ENCODE results near the gene PRKAR2B. TPM values are rescaled to one million over a fixed set of nuclear protein-coding genes. Genes with fewer than 3 reads are reported as not detected.

The PRKAR2B gene
- total and polyA plus RNA-seq, 2 donors (not counting 1 experiment from before 2014, with no cell fraction given) = 0.07 to 0.81 TPM

GRCh38 chr7:107032720-107033438, 11.6 kb upstream of the PRKAR2B start:
- no peak overlapping the region for H3K4me2 ChIP-seq (replicated peaks; ENCODE audit: low read depth, low read length, poor library complexity, severe bottlenecking)
- WGBS (ENCODE audit: insufficient coverage) = 97% methylated on average over 6 of the region's 8 CpGs
- H4K20me1 ChIP-seq (ENCODE audit: control insufficient read depth, insufficient read depth, low read length, poor library complexity, severe bottlenecking) = no peaks in the 10 kb centered on the region
- CTCF ChIA-PET = interaction anchor here (0.6 to 0.8 kb wide), 2 partner anchors 30 to 826 kb away, joined by 3 to 4 read pairs; no protein-coding TSS in a partner anchor
- H3K4me1 Mint-ChIP-seq = peaks cover 2% of the 10 kb centered on the region
- ATAC-seq (ENCODE audit: low read depth) = no peak
- H3K9me3 ChIP-seq (ENCODE audit: control extremely low read depth in 1 of 3, control insufficient read depth in 2 of 3, insufficient read depth in 1 of 3, low read length in 2 of 3) = peaks cover 0 to 4% (median 0%) of the 10 kb centered on the region in 3 donors
- no peak overlapping the region for H3K4me3 Mint-ChIP-seq
- POLR2A ChIA-PET = no interaction called here
- H3K4me1 ChIP-seq (ENCODE audit: control insufficient read depth in 2 of 2, insufficient read depth in 2 of 2, low read length in 2 of 2) = peaks cover 0 to under 1% of the 10 kb centered on the region in 2 donors
- H3K27me3 Mint-ChIP-seq = no peaks in the 10 kb centered on the region
- DNase-seq = no peak
- H3K27ac Mint-ChIP-seq = no peak overlapping the region
- H3K27me3 ChIP-seq (replicated peaks in 1 of 4; ENCODE audit: control extremely low read depth in 1 of 4, control insufficient read depth in 3 of 4, insufficient read depth in 4 of 4, low read length in 3 of 4) = no peaks in the 10 kb centered on the region
- H2AFZ ChIP-seq (ENCODE audit: insufficient read depth, low read depth, low read length, poor library complexity, severe bottlenecking) = no peak overlapping the region
- H3K4me3 ChIP-seq (ENCODE audit: control extremely low read depth in 1 of 5, extremely low read depth in 1 of 5, insufficient read depth in 1 of 5, low read depth in 2 of 5, low read length in 4 of 5) = no peak overlapping the region
- H3K36me3 ChIP-seq (replicated peaks in 1 of 2; ENCODE audit: control extremely low read depth in 1 of 2, control insufficient read depth in 1 of 2, extremely low read depth in 1 of 2, insufficient read depth in 2 of 2, low read length in 1 of 2) = no peaks in the 10 kb centered on the region
- intact Hi-C loops (cut with micrococcal nuclease) = no loop called here
- peaks cover 6% of the 10 kb centered on the region for H3K9me3 Mint-ChIP-seq (ENCODE audit: insufficient read depth)
- no peak overlapping the region for H3K27ac ChIP-seq (ENCODE audit: low read length in 2 of 2)
- TF ChIP-seq, protein P1, sequence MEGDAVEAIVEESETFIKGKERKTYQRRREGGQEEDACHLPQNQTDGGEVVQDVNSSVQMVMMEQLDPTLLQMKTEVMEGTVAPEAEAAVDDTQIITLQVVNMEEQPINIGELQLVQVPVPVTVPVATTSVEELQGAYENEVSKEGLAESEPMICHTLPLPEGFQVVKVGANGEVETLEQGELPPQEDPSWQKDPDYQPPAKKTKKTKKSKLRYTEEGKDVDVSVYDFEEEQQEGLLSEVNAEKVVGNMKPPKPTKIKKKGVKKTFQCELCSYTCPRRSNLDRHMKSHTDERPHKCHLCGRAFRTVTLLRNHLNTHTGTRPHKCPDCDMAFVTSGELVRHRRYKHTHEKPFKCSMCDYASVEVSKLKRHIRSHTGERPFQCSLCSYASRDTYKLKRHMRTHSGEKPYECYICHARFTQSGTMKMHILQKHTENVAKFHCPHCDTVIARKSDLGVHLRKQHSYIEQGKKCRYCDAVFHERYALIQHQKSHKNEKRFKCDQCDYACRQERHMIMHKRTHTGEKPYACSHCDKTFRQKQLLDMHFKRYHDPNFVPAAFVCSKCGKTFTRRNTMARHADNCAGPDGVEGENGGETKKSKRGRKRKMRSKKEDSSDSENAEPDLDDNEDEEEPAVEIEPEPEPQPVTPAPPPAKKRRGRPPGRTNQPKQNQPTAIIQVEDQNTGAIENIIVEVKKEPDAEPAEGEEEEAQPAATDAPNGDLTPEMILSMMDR (IDR thresholded peaks at IDR 0.05) = no peak
- no peak for TF ChIP-seq EZH2 (IDR thresholded peaks at IDR 0.05; ENCODE audit: borderline replicate concordance, insufficient read depth, low read depth, low read length, poor library complexity, severe bottlenecking)
- H3K9ac ChIP-seq (ENCODE audit: low read length) = no peak overlapping the region
- H3K79me2 ChIP-seq (ENCODE audit: control insufficient read depth, insufficient read depth, low read length) = no peaks in the 10 kb centered on the region

DNA sequence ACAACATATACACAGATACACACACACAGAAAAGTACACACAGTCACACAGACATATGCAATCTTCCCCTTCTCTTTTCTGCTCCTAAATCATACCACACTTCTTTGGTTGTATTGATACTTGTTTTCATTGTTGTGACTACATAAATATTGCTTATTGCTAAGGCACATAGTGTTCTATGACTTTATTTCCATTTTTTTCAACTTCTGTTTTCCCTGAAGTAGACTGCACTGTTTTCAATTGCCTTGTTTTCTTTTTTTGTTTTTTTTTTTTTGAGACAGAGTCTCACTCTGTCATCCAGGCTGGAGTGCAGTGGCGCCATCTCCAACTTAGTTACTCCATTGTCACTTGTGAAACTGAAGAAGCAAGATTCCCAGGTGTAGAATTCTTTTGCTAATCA, 10.0 kb upstream of the PRKAR2B start:
- Histone ChIP-seq H3K36me3 (replicated peaks in 1 of 2; ENCODE audit: control extremely low read depth in 1 of 2, control insufficient read depth in 1 of 2, extremely low read depth in 1 of 2, insufficient read depth in 2 of 2, low read length in 1 of 2) (no peaks in the 10 kb centered on the region), H3K9ac (ENCODE audit: low read length) (no peak overlapping the region), H4K20me1 (ENCODE audit: control insufficient read depth, insufficient read depth, low read length, poor library complexity, severe bottlenecking) (no peaks in the 10 kb centered on the region), H3K4me3 (ENCODE audit: control extremely low read depth in 1 of 5, extremely low read depth in 1 of 5, insufficient read depth in 1 of 5, low read depth in 2 of 5, low read length in 4 of 5) (no peak overlapping the region), H3K27me3 (replicated peaks in 1 of 4; ENCODE audit: control extremely low read depth in 1 of 4, control insufficient read depth in 3 of 4, insufficient read depth in 4 of 4, low read length in 3 of 4) (no peaks in the 10 kb centered on the region), H3K4me2 (replicated peaks; ENCODE audit: low read depth, low read length, poor library complexity, severe bottlenecking) (no peak overlapping the region), H2AFZ (ENCODE audit: insufficient read depth, low read depth, low read length, poor library complexity, severe bottlenecking) (no peak overlapping the region), H3K27ac (ENCODE audit: low read length in 2 of 2) (no peak overlapping the region), H3K79me2 (ENCODE audit: control insufficient read depth, insufficient read depth, low read length) (no peaks in the 10 kb centered on the region), H3K9me3 (ENCODE audit: control extremely low read depth in 1 of 3, control insufficient read depth in 2 of 3, insufficient read depth in 1 of 3, low read length in 2 of 3) (peaks cover 0 to 4% (median 0%) of the 10 kb centered on the region in 3 donors), H3K4me1 (ENCODE audit: control insufficient read depth in 2 of 2, insufficient read depth in 2 of 2, low read length in 2 of 2) (no peaks in the 10 kb centered on the region)
- DNase-seq (no peak), ATAC-seq (ENCODE audit: low read depth) (no peak)
- peaks cover 6% of the 10 kb centered on the region for H3K9me3 Mint-ChIP-seq (ENCODE audit: insufficient read depth)
- TF ChIP-seq EZH2 (IDR thresholded peaks at IDR 0.05; ENCODE audit: borderline replicate concordance, insufficient read depth, low read depth, low read length, poor library complexity, severe bottlenecking) = no peak
- H3K27me3 Mint-ChIP-seq = no peaks in the 10 kb centered on the region
- intact Hi-C loops (cut with micrococcal nuclease) = no loop called here
- H3K27ac Mint-ChIP-seq = no peak overlapping the region
- H3K4me1 Mint-ChIP-seq = no peaks in the 10 kb centered on the region
- CTCF ChIA-PET = no interaction called here
- no CpG with 5 or more reads among the region's 1 CpG for WGBS (ENCODE audit: insufficient coverage)
- H3K4me3 Mint-ChIP-seq = no peak overlapping the region
- POLR2A ChIA-PET = no interaction called here
